T follicular helper cell (primary cell): ENCODE data around the gene PSMA3.

ENCODE experiments used
- DNase-seq: peaks from one replicate; pipeline ENCODE4 v3.0.0-alpha.2; 2020; ENCODE audit warnings: low read depth

Gene PSMA3

DNA sequence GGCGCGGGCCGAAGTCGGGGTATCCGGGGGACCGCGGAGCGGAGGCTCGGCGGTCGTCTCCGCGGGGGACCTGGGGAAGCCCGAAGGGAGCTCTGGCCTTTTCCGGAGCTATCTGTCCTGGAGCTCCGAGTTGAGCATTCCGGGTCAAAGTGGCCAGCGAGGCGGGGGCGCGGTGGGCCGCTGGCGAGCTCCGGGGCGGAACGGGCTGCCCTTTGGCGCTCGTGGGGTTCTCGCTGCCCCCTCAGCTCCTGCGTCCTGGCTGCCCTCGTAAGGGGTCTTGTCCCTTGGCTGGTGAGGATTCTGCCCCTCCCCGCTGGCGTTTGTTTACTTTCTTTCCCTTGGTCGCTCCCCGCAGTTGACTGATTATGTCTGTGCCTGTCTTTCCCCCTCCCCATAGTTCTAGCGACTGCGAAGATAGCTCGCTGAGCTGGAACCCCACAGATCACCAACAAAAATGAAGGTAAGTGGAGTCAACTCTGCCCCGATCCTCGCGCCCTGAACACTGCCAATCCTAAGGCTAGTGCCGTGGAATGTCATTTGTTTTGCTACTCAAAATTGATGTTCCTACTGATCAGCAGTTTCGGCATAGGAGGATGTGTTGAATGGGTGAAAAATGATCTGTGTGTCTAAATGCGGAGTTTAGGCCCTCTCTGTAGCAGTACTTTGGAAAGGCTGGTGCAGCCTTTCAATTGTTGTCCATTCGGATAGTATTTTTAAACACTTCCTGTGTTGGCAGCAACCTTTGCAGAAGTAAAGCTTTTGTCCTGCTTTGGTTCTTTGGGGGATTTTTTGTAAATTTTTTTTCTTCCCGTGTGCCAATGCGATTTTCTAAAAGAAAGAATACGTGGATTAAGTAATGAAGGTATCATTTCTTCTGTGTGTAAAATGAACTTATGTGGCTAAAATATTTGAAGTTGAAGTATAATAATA is 55.0 kb downstream of the PSMA3 start:
- no peak for DNase-seq

DNA sequence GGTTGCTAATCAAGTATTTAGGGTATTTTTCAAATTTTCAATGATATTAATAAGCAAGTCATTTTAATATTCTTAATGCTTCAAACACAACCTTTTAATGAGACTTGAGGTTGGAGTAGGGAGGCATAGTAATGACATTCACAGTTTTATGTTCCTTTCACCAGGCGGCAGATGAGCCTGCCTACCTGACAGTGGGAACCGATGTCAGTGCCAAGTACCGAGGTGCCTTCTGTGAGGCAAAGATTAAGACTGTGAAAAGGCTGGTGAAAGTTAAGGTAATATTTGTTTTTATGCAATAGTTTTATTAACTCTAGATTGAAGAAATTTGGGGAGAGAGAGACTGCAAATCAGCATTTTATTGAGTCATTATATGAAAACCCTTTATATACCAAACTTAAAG is 56.8 kb downstream of the PSMA3 start:
- DNase-seq, result no peak

DNA sequence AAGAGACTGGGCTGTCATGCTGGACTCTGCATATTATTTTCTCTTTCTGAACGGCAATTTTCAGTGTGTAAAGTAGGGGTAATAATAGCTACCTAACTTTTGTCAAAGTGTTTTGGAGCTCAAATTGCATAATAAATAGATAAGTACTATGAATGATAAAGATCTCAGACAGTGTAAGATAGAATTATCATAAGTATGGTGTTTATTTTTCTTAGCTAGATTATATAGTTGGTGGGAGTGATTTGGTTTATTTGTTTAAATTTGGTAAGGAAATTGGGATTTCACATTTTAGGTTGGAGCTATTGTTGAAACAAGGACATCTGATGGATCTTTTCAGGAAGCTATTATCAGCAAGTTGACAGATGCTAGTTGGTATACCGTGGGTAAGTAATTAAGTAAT is 61.1 kb downstream of the PSMA3 start:
- DNase-seq, result no peak

DNA sequence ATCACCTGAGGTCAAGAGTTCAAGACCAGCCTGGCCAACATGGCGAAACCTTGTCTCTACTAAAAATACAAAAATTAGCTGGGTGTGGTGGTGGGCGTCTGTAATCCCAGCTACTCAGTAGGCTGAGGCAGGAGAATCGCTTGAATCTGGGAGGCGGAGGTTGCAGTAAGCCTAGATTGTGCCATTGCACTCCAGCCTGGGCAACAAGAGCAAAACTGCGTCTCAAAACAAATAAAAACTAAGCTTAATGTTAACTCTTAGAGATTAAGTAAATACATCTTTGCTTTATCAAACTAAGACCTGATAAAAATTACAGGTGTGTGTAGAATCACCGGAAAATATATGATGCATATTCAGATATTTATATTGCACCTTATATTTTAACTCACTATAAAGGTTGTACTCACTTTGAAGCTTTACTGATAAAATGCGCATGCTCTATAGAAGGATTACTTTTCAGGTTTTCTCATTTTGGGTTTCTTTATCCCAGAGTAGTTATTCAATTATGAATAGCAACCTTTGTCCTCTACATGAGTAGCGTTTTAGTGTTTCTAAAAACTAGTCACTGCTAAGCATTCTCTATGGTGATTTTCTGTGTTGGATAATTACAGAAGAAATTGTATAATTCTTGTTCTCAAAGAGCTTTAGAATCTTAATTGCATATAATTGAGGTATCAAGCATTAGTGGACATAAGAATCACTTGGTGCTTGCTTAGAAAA is 63.1 kb downstream of the PSMA3 start:
- DNase-seq, result no peak

DNA sequence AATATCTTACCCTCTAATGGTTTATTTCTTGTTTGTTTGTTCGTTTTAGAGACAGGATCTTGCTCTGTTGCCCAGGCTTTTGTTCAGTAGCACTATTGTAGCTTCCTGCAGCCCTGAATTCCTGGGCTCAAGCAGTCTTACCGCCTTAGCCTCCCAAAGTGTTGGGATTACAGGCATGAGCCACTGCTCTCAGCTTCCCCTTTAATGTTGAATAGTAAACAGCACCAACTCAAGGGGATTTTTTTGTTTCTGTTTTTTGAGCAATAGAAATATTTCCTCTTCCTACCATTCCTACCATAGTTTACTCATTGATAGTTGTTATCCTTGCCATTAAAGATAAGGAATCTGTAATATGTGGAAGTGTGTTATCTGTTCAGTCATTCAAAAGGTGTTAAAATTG is 64.4 kb downstream of the PSMA3 start:
- no peak for DNase-seq

DNA sequence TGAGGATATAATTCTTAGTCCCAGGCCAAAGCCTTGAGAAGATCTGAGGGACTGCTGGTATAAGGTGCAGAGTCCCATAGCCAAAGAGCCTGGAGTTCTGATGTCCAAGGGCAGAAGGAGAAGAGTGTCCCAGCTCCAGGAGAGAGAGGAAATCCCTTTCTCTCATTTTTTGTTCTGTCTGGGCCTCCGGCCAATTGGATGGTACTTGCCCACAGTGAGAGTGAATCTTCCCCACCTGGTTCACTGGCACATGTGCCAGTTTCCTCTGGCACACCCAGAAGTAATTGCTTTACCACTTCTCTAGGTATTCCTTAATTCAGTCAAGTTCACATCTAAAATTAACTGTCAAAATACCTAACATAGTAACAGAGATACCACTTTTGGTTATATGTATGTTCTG is 69.1 kb downstream of the PSMA3 start:
- DNase-seq, result no peak

DNA sequence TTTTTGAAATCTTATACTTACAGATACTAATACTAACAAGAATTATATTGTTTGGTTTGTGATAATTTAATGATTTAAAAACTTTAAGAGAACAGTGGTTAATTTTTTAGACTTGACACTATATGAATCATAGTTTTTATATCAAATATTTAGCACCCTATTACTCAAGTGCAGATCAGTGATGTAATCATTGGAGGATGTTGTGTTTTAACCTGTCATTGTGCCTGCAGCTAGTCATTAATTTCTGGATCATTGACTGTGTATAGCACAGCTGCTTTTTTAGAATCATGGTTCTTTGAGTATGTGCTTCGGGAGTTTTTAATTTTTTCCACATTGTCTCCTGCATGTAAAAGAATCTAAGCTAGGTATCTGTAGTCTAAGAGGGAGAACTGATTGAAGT is 71.0 kb downstream of the PSMA3 start:
- DNase-seq, result no peak
